BJ (cell line): ENCODE measurements around the gene REM2. TPM values are rescaled to one million over a fixed set of nuclear protein-coding genes. Genes with fewer than 3 reads are reported as not detected.
"Not testable (repeated sequence)": the region's sequence is repeated elsewhere in the genome, so short reads cannot be mapped to it uniquely, and the experiment has no call there.

Source experiments
- CTCF ChIA-PET: fragments of 350-600 bp; formaldehyde crosslinking; extraction: SDS; loops from one replicate; lab custom pipeline; 2021; ENCODE audit warnings: antibody characterized with exemption, inconsistent platforms; lab: Yijun Ruan, JAX
- POLR2A ChIA-PET: fragments of 300-600 bp; sonication (Branson Sonifier 250); formaldehyde crosslinking; extraction: SDS; loops from one replicate; lab custom pipeline; 2021; ENCODE audit warnings: antibody characterized with exemption; lab: Charles Lee
- DNase-seq: peaks from one replicate; pipeline ENCODE4 v3.0.0-alpha.2; 2011; ENCODE audit warnings: low read depth
- H3K27me3 ChIP-seq: 2 replicates; pipeline ENCODE4 v1.6.0; 2011; ENCODE audit warnings: low read length; ENCODE audit not compliant: control insufficient read depth, insufficient read depth
- H3K36me3 ChIP-seq: 2 replicates; pipeline ENCODE4 v1.5.1; 2011; ENCODE audit warnings: low read length; ENCODE audit not compliant: control insufficient read depth, insufficient read depth
- H3K4me3 ChIP-seq: 2 replicates; pipeline ENCODE4 v1.5.1; 2011; ENCODE audit warnings: low read depth, mild to moderate bottlenecking, control low read depth, low read length
- polyA plus RNA-seq: library from polyadenylated mRNA; depleted of rRNA; stranded (reverse); fragments of >200 nt; gene quantifications from 2 replicates; pipeline ENCODE4 v1.2.3, GENCODE V29; 2011
- TF ChIP-seq, protein P1 (sequence below): IDR thresholded peaks from 2 replicates; pipeline ENCODE4 v1.5.1; 2011; ENCODE audit warnings: low read depth, mild to moderate bottlenecking, control low read depth, inconsistent platforms, low read length, moderate library complexity; ENCODE audit not compliant: insufficient read depth

The REM2 gene
- polyA plus RNA-seq, 1 experiment, result 0.10 TPM

DNA sequence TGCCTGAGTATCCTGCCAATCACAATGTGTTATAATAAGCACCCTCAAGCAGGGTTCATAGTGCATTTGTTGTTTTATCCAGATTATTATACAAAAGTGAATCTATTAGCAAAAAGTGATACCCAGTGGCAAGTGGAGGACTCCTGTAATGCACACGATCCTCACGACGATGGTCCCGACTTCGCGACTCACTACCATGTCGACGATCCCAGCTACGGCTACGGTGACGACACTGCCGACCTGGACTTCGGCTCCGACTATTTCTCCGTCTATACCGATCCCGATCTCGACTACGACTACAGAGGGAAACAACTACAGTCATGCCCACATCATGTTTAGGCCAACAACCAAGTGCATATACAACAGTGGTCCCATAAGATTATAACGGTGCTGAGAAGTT, 23.1 kb downstream of the REM2 start:
- TF ChIP-seq, protein P1, sequence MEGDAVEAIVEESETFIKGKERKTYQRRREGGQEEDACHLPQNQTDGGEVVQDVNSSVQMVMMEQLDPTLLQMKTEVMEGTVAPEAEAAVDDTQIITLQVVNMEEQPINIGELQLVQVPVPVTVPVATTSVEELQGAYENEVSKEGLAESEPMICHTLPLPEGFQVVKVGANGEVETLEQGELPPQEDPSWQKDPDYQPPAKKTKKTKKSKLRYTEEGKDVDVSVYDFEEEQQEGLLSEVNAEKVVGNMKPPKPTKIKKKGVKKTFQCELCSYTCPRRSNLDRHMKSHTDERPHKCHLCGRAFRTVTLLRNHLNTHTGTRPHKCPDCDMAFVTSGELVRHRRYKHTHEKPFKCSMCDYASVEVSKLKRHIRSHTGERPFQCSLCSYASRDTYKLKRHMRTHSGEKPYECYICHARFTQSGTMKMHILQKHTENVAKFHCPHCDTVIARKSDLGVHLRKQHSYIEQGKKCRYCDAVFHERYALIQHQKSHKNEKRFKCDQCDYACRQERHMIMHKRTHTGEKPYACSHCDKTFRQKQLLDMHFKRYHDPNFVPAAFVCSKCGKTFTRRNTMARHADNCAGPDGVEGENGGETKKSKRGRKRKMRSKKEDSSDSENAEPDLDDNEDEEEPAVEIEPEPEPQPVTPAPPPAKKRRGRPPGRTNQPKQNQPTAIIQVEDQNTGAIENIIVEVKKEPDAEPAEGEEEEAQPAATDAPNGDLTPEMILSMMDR, result no peak
- no peak for DNase-seq
- CTCF ChIA-PET, result interaction anchor here (1.0 kb wide), 1 partner anchor 34 kb away, joined by 3 read pairs; no protein-coding TSS in a partner anchor
- Histone ChIP-seq H3K27me3 (no peaks in the 10 kb centered on the region), H3K4me3 (no peak overlapping the region), H3K36me3 (peaks cover 33% of the 10 kb centered on the region)
- POLR2A ChIA-PET, result no interaction called here

DNA sequence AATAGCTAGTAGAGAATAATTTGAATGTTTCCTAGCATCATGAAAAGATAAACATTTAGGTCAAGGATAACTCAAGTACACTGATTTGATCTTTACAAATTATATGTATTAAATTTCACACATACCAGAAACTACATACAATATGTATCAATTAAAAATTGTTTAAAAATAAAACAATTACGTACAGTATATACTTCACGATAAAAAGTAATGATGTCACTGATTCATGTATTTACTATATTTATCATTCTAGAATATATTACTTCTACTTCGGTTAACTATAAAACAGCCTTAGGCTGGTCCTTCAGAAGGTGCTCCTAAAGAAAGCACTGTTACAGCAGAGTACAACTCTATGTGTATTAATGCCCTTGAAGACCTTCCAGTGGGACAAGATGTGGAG, 24.4 kb downstream of the REM2 start:
- Histone ChIP-seq H3K36me3 (peaks cover 28% of the 10 kb centered on the region), H3K27me3 (no peaks in the 10 kb centered on the region), H3K4me3 (no peak overlapping the region)
- no peak for DNase-seq
- ChIA-PET CTCF (interaction anchor here (0.8 to 1.2 kb wide), 2 partner anchors 23 to 55 kb away, joined by 3 to 4 read pairs; no protein-coding TSS in a partner anchor), POLR2A (interaction anchor here (0.6 kb wide), 1 partner anchor 27 kb away, joined by 8 read pairs; no protein-coding TSS in a partner anchor)
- TF ChIP-seq, protein P1, result no peak

DNA sequence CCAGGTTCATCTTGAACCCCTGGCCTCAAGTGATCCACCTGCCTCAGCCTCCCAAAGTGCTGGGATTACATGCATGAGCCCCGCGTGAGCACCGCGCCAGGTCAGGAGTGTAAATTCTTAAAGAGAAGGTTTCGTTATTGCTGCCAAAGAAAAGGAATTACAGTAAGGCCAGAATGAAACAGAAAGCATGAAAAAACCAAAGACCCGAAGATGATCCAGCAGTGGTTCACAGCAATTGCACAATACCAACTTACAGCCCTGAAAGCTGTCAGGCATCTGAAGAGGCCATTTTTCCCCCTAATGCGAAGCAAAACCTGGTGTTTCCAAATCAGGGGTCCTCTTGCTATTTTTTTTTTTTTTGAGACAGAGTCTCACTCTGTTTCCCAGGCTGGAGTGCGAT, 25.6 kb downstream of the REM2 start:
- ChIA-PET POLR2A (no interaction called here), CTCF (no interaction called here)
- no peak for DNase-seq
- TF ChIP-seq, protein P1, result no peak
- no peaks in the 10 kb centered on the region for H3K27me3 ChIP-seq
- no peak overlapping the region for H3K4me3 ChIP-seq
- peaks cover 23% of the 10 kb centered on the region for H3K36me3 ChIP-seq

- CTCF ChIA-PET, result interaction anchor here (1.1 to 2.2 kb wide), 2 partner anchors 10 to 58 kb away, joined by 4 to 21 read pairs; no protein-coding TSS in a partner anchor
- TF ChIP-seq, protein P1, result no peak
- no peaks in the 10 kb centered on the region for H3K27me3 ChIP-seq
- peaks cover 7% of the 10 kb centered on the region for H3K36me3 ChIP-seq
- no peak overlapping the region for H3K4me3 ChIP-seq
- POLR2A ChIA-PET, result interaction anchor here (0.6 kb wide), 1 partner anchor 72 kb away, joined by 4 read pairs; no protein-coding TSS in a partner anchor
- no peak for DNase-seq
These were observed 27.9 kb downstream of the REM2 start for GRCh38 chr14:22910916-22911315.

GRCh38 chr14:22914836-22915235, 31.8 kb downstream of the REM2 start:
- H3K4me3 ChIP-seq, H3K36me3 ChIP-seq, H3K27me3 ChIP-seq, DNase-seq: not testable (repeated sequence)
- ChIA-PET CTCF (interaction anchor here (1.5 to 2.7 kb wide), 3 partner anchors 14 to 42 kb away, joined by 4 to 14 read pairs (median 4); no protein-coding TSS in a partner anchor), POLR2A (interaction anchor here (0.6 kb wide), 1 partner anchor 14 kb away, joined by 3 read pairs; the partner anchor contains the start of gene PRMT5)
